Stomach (tissue), 9 donors: ENCODE data around the gene MSL3B. TPM values are rescaled to one million over a fixed set of nuclear protein-coding genes. Genes with fewer than 3 reads are reported as not detected.

ENCODE experiments used
- DNase-seq, 2 donors: peaks; one replicate each; pipeline versions ENCODE4 v3.0.0 to v3.0.0-alpha.2; 2013 to 2019
- H3K27ac ChIP-seq, 5 donors: fragments of 200-600 bp in 4 of 5; sonication (generic) in 4 of 5; one replicate each; pipeline ENCODE4 v1.5.1; 2013 to 2019; ENCODE audit warnings: mild to moderate bottlenecking in 1 of 5, moderate library complexity in 1 of 5
- H3K27me3 ChIP-seq, 3 donors: fragments of 200-600 bp; sonication (generic); one replicate each; pipeline ENCODE4 v1.5.1; 2017 to 2019; ENCODE audit warnings: mixed run types in 1 of 3
- H3K36me3 ChIP-seq, 4 donors: fragments of 200-600 bp; sonication (generic); 1 replicate in 3 of 4; 2 replicates in 1 of 4; pipeline ENCODE4 v1.5.1; 2016 to 2019
- H3K4me1 ChIP-seq, 4 donors: fragments of 200-600 bp; sonication (generic); one replicate each; pipeline ENCODE4 v1.5.1; 2016 to 2019
- H3K4me3 ChIP-seq, 4 donors: fragments of 200-600 bp; sonication (generic) in 3 of 4; one replicate each; pipeline ENCODE4 v1.5.1; 2016 to 2019; ENCODE audit warnings: mild to moderate bottlenecking in 1 of 4
- H3K9me3 ChIP-seq, 4 donors: fragments of 200-600 bp; sonication (generic); one replicate each; pipeline ENCODE4 v1.5.1; 2016 to 2019
- EP300 ChIP-seq: sonication (generic); formaldehyde crosslinking; IDR thresholded peaks from one replicate; pipeline ENCODE4 v1.6.1; 2017; ENCODE audit warnings: antibody characterized with exemption
- POLR2A ChIP-seq, 4 donors: fragments of 450-650 bp; IDR thresholded peaks; one replicate each; pipeline ENCODE4 v1.6.1; 2016; ENCODE audit warnings: antibody characterized with exemption in 4 of 4, control low read depth in 2 of 4, mild to moderate bottlenecking in 1 of 4, moderate library complexity in 1 of 4
- POLR2AphosphoS5 ChIP-seq, 3 donors: sonication (generic); formaldehyde crosslinking; IDR thresholded peaks; one replicate each; pipeline ENCODE4 v1.6.1; 2016; ENCODE audit warnings: antibody characterized with exemption in 3 of 3
- WGBS, 5 donors: extraction: QIAGEN DNeasy Blood & Tissue Kit in 3 of 5; methylation state at CpG; one replicate each; pipeline versions ENCODE4 v1.1.5 to v1.1.7; 2013 to 2018; 5-methylcytosine and 5-hydroxymethylcytosine counted together
- intact Hi-C: fragments of 100-400 bp; cut with DNase I; formaldehyde crosslinking; loops from one replicate; pipeline ENCODE4 v1.15.1; 2023; ENCODE audit warnings: low total_unique reads
- polyA plus RNA-seq, 3 donors: library from polyadenylated mRNA; stranded (reverse); fragments of 200-250 nt; gene quantifications; one replicate each; pipeline ENCODE4 v1.2.3, GENCODE V29; 2013
- total RNA-seq, 5 donors: library from RNA; depleted of rRNA; stranded (reverse); fragments of >200 nt; gene quantifications; one replicate each; pipeline versions ENCODE4 v1.1.0 to v1.2.3, GENCODE V29; 2014 to 2016
- TF ChIP-seq, protein P1 (sequence below), 7 experiments: fragments of 450-650 bp in 4 of 7; fragments of 200-600 bp in 3 of 7; sonication (generic) in 3 of 7; IDR thresholded peaks; one replicate each; pipeline ENCODE4 v1.5.1; 2016 to 2019; ENCODE audit warnings: antibody characterized with exemption in 7 of 7, control low read depth in 2 of 7, mild to moderate bottlenecking in 1 of 7
- donor health status: healthy with polysubstance abuse.
- donor health status: Bipolar disorder and iron deficiency.
- donor health status: healthy.

The MSL3B gene

GRCh38 chr2:233817361-233817911 is 50.8 kb downstream of the MSL3B start:
- H3K27ac ChIP-seq = no peak overlapping the region
- H3K36me3 ChIP-seq = no peaks in the 10 kb centered on the region
- TF ChIP-seq, protein P1, sequence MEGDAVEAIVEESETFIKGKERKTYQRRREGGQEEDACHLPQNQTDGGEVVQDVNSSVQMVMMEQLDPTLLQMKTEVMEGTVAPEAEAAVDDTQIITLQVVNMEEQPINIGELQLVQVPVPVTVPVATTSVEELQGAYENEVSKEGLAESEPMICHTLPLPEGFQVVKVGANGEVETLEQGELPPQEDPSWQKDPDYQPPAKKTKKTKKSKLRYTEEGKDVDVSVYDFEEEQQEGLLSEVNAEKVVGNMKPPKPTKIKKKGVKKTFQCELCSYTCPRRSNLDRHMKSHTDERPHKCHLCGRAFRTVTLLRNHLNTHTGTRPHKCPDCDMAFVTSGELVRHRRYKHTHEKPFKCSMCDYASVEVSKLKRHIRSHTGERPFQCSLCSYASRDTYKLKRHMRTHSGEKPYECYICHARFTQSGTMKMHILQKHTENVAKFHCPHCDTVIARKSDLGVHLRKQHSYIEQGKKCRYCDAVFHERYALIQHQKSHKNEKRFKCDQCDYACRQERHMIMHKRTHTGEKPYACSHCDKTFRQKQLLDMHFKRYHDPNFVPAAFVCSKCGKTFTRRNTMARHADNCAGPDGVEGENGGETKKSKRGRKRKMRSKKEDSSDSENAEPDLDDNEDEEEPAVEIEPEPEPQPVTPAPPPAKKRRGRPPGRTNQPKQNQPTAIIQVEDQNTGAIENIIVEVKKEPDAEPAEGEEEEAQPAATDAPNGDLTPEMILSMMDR (IDR thresholded peaks at IDR 0.05) = no peak
- no peak for TF ChIP-seq POLR2AphosphoS5 (IDR thresholded peaks at IDR 0.05)
- no peak for TF ChIP-seq POLR2A (IDR thresholded peaks at IDR 0.05)
- TF ChIP-seq EP300 = no peak
- no peaks in the 10 kb centered on the region for H3K4me1 ChIP-seq
- WGBS, 5 donors = 70 to 83% (median 77%) methylated on average over 3 of the region's 3 CpGs
- intact Hi-C loops = no loop called here
- H3K27me3 ChIP-seq = peaks cover 0 to 4% (median 0%) of the 10 kb centered on the region in 3 donors
- DNase-seq = peak in 1 of 2 donors; percentile 20
- no peak overlapping the region for H3K4me3 ChIP-seq
- no peaks in the 10 kb centered on the region for H3K9me3 ChIP-seq

- TF ChIP-seq POLR2AphosphoS5 (IDR thresholded peaks at IDR 0.05) = no peak
- TF ChIP-seq, protein P1 (IDR thresholded peaks at IDR 0.05) = no peak
- TF ChIP-seq POLR2A (IDR thresholded peaks at IDR 0.05) = no peak
- no peak for TF ChIP-seq EP300
- H3K9me3 ChIP-seq = no peaks in the 10 kb centered on the region
- intact Hi-C loops = no loop called here
- peak in 1 of 2 donors; percentile 17 for DNase-seq
- no peak overlapping the region for H3K27ac ChIP-seq
- no peaks in the 10 kb centered on the region for H3K36me3 ChIP-seq
- peaks cover 0 to 4% (median 0%) of the 10 kb centered on the region in 3 donors for H3K27me3 ChIP-seq
- H3K4me1 ChIP-seq = no peaks in the 10 kb centered on the region
- 72 to 78% (median 77%) methylated on average over 4 of the region's 4 CpGs for WGBS, 5 donors
- H3K4me3 ChIP-seq = no peak overlapping the region
Observed at GRCh38 chr2:233816771-233817170, 51.4 kb downstream of the MSL3B start.

DNA sequence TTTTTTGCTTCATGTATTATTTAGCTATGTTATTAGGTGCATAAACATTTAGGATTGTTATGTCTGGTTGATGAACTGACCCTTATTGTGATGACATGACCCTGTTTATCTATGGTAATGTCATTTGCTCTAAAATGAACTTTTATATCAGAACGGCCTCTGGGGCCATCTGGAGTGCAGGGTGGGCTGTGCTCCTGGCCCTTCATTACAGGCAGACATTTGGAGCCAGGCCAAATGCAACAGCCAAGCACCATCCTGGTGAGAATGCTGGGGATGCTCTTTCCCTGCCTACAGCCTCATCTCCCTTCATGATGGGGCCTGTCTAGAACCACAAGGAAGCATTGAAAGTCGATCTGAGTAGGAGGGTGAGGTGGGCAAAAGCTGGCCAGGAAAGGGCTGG is 51.9 kb downstream of the MSL3B start:
- TF ChIP-seq, protein P1 (IDR thresholded peaks at IDR 0.05) = no peak
- TF ChIP-seq EP300 (no peak), POLR2A (IDR thresholded peaks at IDR 0.05) (no peak), POLR2AphosphoS5 (IDR thresholded peaks at IDR 0.05) (no peak)
- Histone ChIP-seq H3K27ac (no peak overlapping the region), H3K36me3 (no peaks in the 10 kb centered on the region), H3K9me3 (no peaks in the 10 kb centered on the region), H3K27me3 (peaks cover 0 to 4% (median 0%) of the 10 kb centered on the region in 3 donors), H3K4me3 (no peak overlapping the region), H3K4me1 (no peaks in the 10 kb centered on the region)
- WGBS, 5 donors = 51 to 67% (median 61%) methylated on average over 2 of the region's 2 CpGs
- intact Hi-C loops = no loop called here
- no peak for DNase-seq

DNA sequence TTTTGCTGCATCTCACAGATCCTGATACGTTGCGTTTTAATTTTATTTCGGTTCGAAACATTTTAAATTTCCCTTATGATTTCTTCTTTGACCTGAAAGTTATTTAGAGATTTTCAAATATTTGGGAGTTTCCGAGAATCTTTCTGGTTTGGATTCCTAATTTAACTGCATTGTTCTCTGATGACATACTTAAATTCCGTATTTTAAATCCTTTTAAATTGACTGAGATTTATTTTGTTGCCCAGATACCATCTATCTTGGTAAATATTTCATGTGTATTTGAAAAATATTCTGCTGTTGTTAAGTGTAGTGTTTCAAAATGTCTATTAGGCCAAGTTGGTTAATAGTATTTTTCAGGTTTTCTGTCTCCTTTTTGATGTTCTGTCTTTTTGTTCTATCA is 52.3 kb downstream of the MSL3B start:
- TF ChIP-seq, protein P1 (IDR thresholded peaks at IDR 0.05) = no peak
- TF ChIP-seq POLR2A (IDR thresholded peaks at IDR 0.05) (no peak), EP300 (no peak), POLR2AphosphoS5 (IDR thresholded peaks at IDR 0.05) (no peak)
- Histone ChIP-seq H3K27ac (no peak overlapping the region), H3K4me3 (no peak overlapping the region), H3K4me1 (no peaks in the 10 kb centered on the region), H3K9me3 (no peaks in the 10 kb centered on the region), H3K27me3 (peaks cover 0 to 4% (median 0%) of the 10 kb centered on the region in 3 donors), H3K36me3 (no peaks in the 10 kb centered on the region)
- DNase-seq = no peak
- 77 to 93% (median 83%) methylated on average over 6 of the region's 6 CpGs for WGBS, 5 donors
- intact Hi-C loops = no loop called here

Other genes with a start within 250 kb of the MSL3B start
- gene UGT1A10, start 231.9 kb downstream of the MSL3B start, total RNA-seq = 10 to 100 TPM in 1 of 5 donors, 1 to 10 TPM in 2, under 1 TPM in 1, not detected in 1; 0.45 to 32.7 (median 5.2) TPM
- 1 to 10 TPM; 1.8 to 2.5 (median 2.2) TPM for gene UGT1A10, start 231.9 kb downstream of the MSL3B start, polyA plus RNA-seq
- gene UGT1A9, start 196.5 kb downstream of the MSL3B start, total RNA-seq = 1 to 10 TPM in 2 of 5 donors, under 1 TPM in 1, not detected in 2; 0.73 to 7.0 (median 3.9) TPM
- gene UGT1A9, start 196.5 kb downstream of the MSL3B start, polyA plus RNA-seq = not detected
- gene UGT1A7, start 186.5 kb downstream of the MSL3B start, total RNA-seq = 10 to 100 TPM in 1 of 5 donors, 1 to 10 TPM in 2, under 1 TPM in 1, not detected in 1; 0.45 to 37.1 (median 3.6) TPM
- gene UGT1A7, start 186.5 kb downstream of the MSL3B start, polyA plus RNA-seq = 10 to 100 TPM in 1 of 3 donors, 1 to 10 TPM in 1, not detected in 1; 3.4 to 34.0 TPM
- gene UGT1A6, start 175.5 kb downstream of the MSL3B start, total RNA-seq = 100 to 1,000 TPM in 1 of 5 donors, 10 to 100 TPM in 4; 22.9 to 184 (median 30.6) TPM
- gene UGT1A6, start 175.5 kb downstream of the MSL3B start, polyA plus RNA-seq = 10 to 100 TPM in 1 of 3 donors, 1 to 10 TPM in 2; 3.5 to 12.8 (median 6.5) TPM
- 10 to 100 TPM in 1 of 5 donors, 1 to 10 TPM in 1, under 1 TPM in 1, not detected in 2; 0.37 to 13.0 (median 1.7) TPM for gene UGT1A5, start 155.5 kb downstream of the MSL3B start, total RNA-seq
- not detected for gene UGT1A5, start 155.5 kb downstream of the MSL3B start, polyA plus RNA-seq
- 1 to 10 TPM in 3 of 5 donors, under 1 TPM in 1, not detected in 1; 0.73 to 7.2 (median 3.9) TPM for gene UGT1A4, start 149.7 kb downstream of the MSL3B start, total RNA-seq
- gene UGT1A4, start 149.7 kb downstream of the MSL3B start, polyA plus RNA-seq = under 1 TPM in 1 of 3 donors, not detected in 2; 0.38 TPM
- 10 to 100 TPM in 1 of 5 donors, 1 to 10 TPM in 3, not detected in 1; 1.3 to 10.7 (median 7.8) TPM for gene UGT1A3, start 139.3 kb downstream of the MSL3B start, total RNA-seq
- not detected for gene UGT1A3, start 139.3 kb downstream of the MSL3B start, polyA plus RNA-seq
- gene UGT1A1, start 108.1 kb downstream of the MSL3B start, total RNA-seq = 10 to 100 TPM in 1 of 5 donors, 1 to 10 TPM in 1, under 1 TPM in 2, not detected in 1; 0.73 to 73.0 (median 3.3) TPM
- under 1 TPM in 1 of 3 donors, not detected in 2; 0.43 TPM for gene UGT1A1, start 108.1 kb downstream of the MSL3B start, polyA plus RNA-seq
- 1 to 10 TPM in 1 of 5 donors, not detected in 4; 4.0 TPM for gene MROH2A, start 90.1 kb downstream of the MSL3B start, total RNA-seq
- gene MROH2A, start 90.1 kb downstream of the MSL3B start, polyA plus RNA-seq = 1 to 10 TPM in 2 of 3 donors, not detected in 1; 1.1 to 1.4 TPM
- gene HJURP, start 13.9 kb downstream of the MSL3B start, total RNA-seq = 10 to 100 TPM in 1 of 5 donors, 1 to 10 TPM in 4; 2.0 to 28.3 (median 3.3) TPM
- gene HJURP, start 13.9 kb downstream of the MSL3B start, polyA plus RNA-seq = 1 to 10 TPM; 1.2 to 6.6 (median 2.7) TPM
- not detected for gene TRPM8, start 49.0 kb upstream of the MSL3B start, total RNA-seq
- not detected for gene TRPM8, start 49.0 kb upstream of the MSL3B start, polyA plus RNA-seq
- under 1 TPM in 1 of 5 donors, not detected in 4; 0.73 TPM for gene SPP2, start 182.3 kb upstream of the MSL3B start, total RNA-seq
- not detected for gene SPP2, start 182.3 kb upstream of the MSL3B start, polyA plus RNA-seq